MM.1S (cell line): Measurements from ENCODE around the gene NOL4L.
"Not testable (repeated sequence)": the region's sequence is repeated elsewhere in the genome, so short reads cannot be mapped to it uniquely, and the experiment has no call there.

Experiments used
- DNase-seq: peaks from one replicate; pipeline ENCODE4 v3.0.0-alpha.2; 2015
- H2AFZ ChIP-seq: fragments of 300-600 bp; sonication (generic); 2 replicates; pipeline ENCODE4 v1.6.0; 2016; ENCODE audit warnings: antibody characterized with exemption, low read length
- H3F3A ChIP-seq: fragments of 300-600 bp; sonication (generic); 2 replicates; pipeline ENCODE4 v1.6.1; 2016; ENCODE audit warnings: mild to moderate bottlenecking, antibody characterized with exemption, low read length, moderate library complexity, mixed read lengths; ENCODE audit not compliant: insufficient read depth
- H3K27ac ChIP-seq: fragments of 300-600 bp; sonication (generic); 2 replicates; pipeline ENCODE4 v1.5.1; 2016; ENCODE audit warnings: mild to moderate bottlenecking, low read length
- H3K27me3 ChIP-seq: fragments of 300-600 bp; sonication (generic); replicated peaks from 2 replicates; pipeline ENCODE4 v1.6.0; 2016; ENCODE audit warnings: low read length; ENCODE audit not compliant: insufficient read depth
- H3K36me3 ChIP-seq: fragments of 300-600 bp; sonication (generic); replicated peaks from 2 replicates; pipeline ENCODE4 v1.6.1; 2016; ENCODE audit warnings: mild to moderate bottlenecking, low read length, mixed read lengths; ENCODE audit not compliant: insufficient read depth
- H3K4me1 ChIP-seq: fragments of 300-600 bp; sonication (generic); 2 replicates; pipeline ENCODE4 v1.6.1; 2016; ENCODE audit warnings: low read length, mixed read lengths
- H3K4me2 ChIP-seq: fragments of 300-600 bp; sonication (generic); 2 replicates; pipeline ENCODE4 v1.6.0; 2016; ENCODE audit warnings: low read depth, low read length
- H3K4me3 ChIP-seq: fragments of 300-600 bp; sonication (generic); 2 replicates; pipeline ENCODE4 v1.5.1; 2016; ENCODE audit warnings: low read length, mixed read lengths
- H3K79me2 ChIP-seq: fragments of 300-600 bp; sonication (generic); 2 replicates; pipeline ENCODE4 v1.6.1; 2016; ENCODE audit warnings: mixed run types, low read length, mixed read lengths
- H3K9ac ChIP-seq: fragments of 300-600 bp; sonication (generic); 2 replicates; pipeline ENCODE4 v1.6.1; 2016; ENCODE audit warnings: low read length, mixed read lengths
- H3K9me2 ChIP-seq: fragments of 300-600 bp; sonication (generic); replicated peaks from 2 replicates; pipeline ENCODE4 v1.6.1; 2016; ENCODE audit warnings: mild to moderate bottlenecking, low read length, mixed read lengths; ENCODE audit not compliant: insufficient read depth
- H3K9me3 ChIP-seq: fragments of 300-600 bp; sonication (generic); replicated peaks from 2 replicates; pipeline ENCODE4 v1.6.1; 2016; ENCODE audit warnings: mild to moderate bottlenecking, low read length, mixed read lengths; ENCODE audit not compliant: insufficient read depth
- H4K20me1 ChIP-seq: fragments of 300-600 bp; sonication (generic); 2 replicates; pipeline ENCODE4 v1.6.1; 2016; ENCODE audit warnings: mild to moderate bottlenecking, low read length, moderate library complexity, mixed read lengths; ENCODE audit not compliant: insufficient read depth
- CTCF ChIP-seq: fragments of 300-600 bp; sonication (generic); IDR thresholded peaks from 2 replicates; pipeline ENCODE4 v1.5.1; 2016; ENCODE audit warnings: antibody characterized with exemption, low read length, mixed read lengths
- EZH2 ChIP-seq: fragments of 300-600 bp; sonication (generic); optimal IDR thresholded peaks from 2 replicates; pipeline ENCODE3; 2017; ENCODE audit warnings: low read depth, mild to moderate bottlenecking, antibody characterized with exemption, low read length, mixed read lengths
- EZH2phosphoT487 ChIP-seq: fragments of 300-600 bp; sonication (generic); IDR thresholded peaks from 2 replicates; pipeline ENCODE4 v1.6.1; 2018; ENCODE audit warnings: antibody characterized with exemption, low read length

The NOL4L gene

GRCh38 chr20:32494483-32495216, 90.5 kb downstream of the NOL4L start:
- Histone ChIP-seq H3F3A (no peaks in the 10 kb centered on the region), H3K27ac (no peak overlapping the region)

DNA sequence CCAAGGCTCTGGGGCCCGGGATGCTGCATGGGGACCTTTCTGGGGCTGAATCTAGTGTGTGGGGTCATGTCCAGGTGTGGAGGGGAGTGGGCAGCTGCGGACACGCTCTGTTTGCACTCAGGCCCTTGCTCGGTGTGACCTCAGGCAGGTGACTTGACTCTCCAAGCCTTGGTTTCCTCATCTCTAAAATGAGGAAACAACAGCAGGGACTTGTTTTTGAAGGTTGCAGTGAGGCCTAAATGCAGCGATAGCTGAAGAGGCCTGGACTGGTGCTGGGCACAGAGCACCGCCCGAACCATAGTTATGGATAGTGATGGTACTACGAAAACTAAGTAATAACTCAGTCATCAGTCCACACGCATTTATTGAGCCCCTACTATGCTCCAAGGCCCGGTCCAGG, 91.8 kb downstream of the NOL4L start:
- Histone ChIP-seq H3K27me3 (no peaks in the 10 kb centered on the region), H2AFZ (no peak overlapping the region), H3K27ac (no peak overlapping the region), H3K9ac (no peak overlapping the region), H4K20me1 (no peaks in the 10 kb centered on the region), H3K9me3 (no peaks in the 10 kb centered on the region), H3K4me2 (no peak overlapping the region), H3K36me3 (no peaks in the 10 kb centered on the region), H3K79me2 (no peaks in the 10 kb centered on the region), H3K4me3 (no peak overlapping the region), H3F3A (no peaks in the 10 kb centered on the region), H3K4me1 (peaks cover 11% of the 10 kb centered on the region; the same call in 1 of the 2 replicates), H3K9me2 (no peaks in the 10 kb centered on the region)
- no peak for DNase-seq
- TF ChIP-seq CTCF = no peak
- TF ChIP-seq EZH2phosphoT487 = no peak
- no peak for TF ChIP-seq EZH2

More at GRCh38 chr20:32494483-32495216, 90.5 kb downstream of the NOL4L start:
- no peak overlapping the region for H3K4me2 ChIP-seq
- no peaks in the 10 kb centered on the region for H3K27me3 ChIP-seq
- H3K79me2 ChIP-seq = no peaks in the 10 kb centered on the region
- H3K36me3 ChIP-seq = no peaks in the 10 kb centered on the region
- no peak overlapping the region for H2AFZ ChIP-seq
- H4K20me1 ChIP-seq = no peaks in the 10 kb centered on the region
- peaks cover 11% of the 10 kb centered on the region; the same call in 1 of the 2 replicates for H3K4me1 ChIP-seq
- no peaks in the 10 kb centered on the region for H3K9me2 ChIP-seq
- no peak overlapping the region for H3K4me3 ChIP-seq
- H3K9me3 ChIP-seq = no peaks in the 10 kb centered on the region
- TF ChIP-seq EZH2phosphoT487 (no peak), CTCF (no peak), EZH2 (no peak)
- DNase-seq = no peak
- H3K9ac ChIP-seq = no peak overlapping the region

GRCh38 chr20:32491764-32492151, 93.4 kb downstream of the NOL4L start:
- not testable (repeated sequence) for H3K9ac ChIP-seq, H3K9me2 ChIP-seq, H3F3A ChIP-seq, H3K27ac ChIP-seq, H2AFZ ChIP-seq, H3K36me3 ChIP-seq, H3K4me1 ChIP-seq, H3K4me2 ChIP-seq, H3K27me3 ChIP-seq, H4K20me1 ChIP-seq, H3K79me2 ChIP-seq, H3K9me3 ChIP-seq, DNase-seq, H3K4me3 ChIP-seq
